COR-L47 (cell line): ENCODE data around the gene PHF19.
A peak's percentile ranks its signal among the peaks of the same experiment; 100 is the strongest.

Experiments
- DNase-seq: peaks from one replicate; lab custom pipeline; 2025; lab: John Stamatoyannopoulos, UW

PHF19 gene

GRCh38 chr9:120891884-120892747 lies 15.1 kb upstream of the PHF19 start:
- no peak for DNase-seq

DNA sequence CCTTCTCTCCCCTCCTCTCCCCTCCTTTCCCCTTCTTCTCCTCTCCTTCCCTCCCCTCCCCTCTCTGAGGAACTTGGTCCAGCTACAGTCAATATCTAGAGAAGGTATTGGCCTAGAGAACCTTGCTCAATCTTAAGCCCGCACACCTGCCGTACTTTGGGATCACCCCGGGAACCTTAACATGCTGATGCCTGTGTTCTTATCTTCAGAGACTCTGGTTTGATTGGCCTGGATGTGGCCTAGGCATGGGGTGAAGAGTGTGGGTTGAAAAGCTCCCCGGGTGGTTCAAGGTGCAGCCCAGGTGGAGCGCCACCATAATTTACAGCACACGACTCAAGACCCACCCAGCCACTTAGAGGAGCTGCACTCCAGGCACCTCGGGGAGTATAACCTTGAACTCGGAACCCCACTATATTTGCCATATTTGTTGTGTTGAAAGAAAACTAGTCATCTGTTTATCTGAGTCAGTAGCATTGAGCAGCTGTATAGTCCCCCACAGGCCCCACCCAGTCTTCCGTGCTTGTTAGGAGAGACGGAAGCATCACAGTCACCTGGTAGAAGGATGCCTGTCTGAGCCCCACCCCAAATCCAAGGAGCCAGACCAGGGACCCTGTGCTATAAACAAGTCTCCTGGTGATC lies 14.4 kb upstream of the PHF19 start:
- no peak for DNase-seq

DNA sequence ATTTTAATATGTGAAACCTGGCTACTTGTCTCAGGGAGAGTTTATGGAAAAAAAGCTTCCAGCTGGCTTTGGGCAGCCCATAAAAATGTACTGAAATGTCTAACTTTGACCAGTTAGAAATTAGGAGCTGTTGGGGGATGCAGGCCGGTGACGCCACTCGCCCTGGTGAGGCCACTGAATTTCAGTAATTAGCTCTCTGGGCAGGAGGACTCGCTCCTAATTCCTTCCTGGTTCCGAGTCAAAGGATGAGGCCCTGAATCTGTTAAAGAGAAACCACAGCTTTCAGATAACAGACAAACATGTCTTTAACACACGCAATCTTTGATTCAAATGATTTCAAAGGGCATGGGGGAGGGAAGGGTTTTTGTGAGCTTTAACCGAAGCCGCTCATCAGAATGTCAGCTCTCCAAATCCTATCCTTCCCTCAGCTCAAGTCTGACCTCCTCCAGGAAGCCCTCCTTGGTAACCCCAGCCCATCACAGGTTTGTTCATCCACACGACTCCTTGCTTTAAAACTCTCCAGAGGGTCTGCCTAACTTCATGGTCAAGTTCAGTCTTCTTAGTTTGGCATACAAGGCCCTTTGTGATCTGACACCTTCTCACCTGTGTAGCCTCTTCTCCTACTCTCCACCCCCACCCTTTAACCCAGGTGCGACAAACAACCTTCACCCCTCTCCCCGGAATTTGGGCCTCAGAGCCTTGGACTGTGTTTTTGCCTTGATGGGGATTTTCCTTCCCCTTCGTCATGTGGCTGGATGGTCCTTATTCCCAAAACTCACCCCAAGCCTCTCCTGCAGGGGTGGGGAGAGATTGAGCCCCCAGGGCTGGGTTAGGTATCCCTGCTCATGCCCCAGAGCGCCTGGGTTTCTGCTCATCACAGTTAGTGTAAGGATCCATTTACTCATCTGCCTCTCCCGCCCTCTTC lies 13.6 kb upstream of the PHF19 start:
- no peak for DNase-seq

DNA sequence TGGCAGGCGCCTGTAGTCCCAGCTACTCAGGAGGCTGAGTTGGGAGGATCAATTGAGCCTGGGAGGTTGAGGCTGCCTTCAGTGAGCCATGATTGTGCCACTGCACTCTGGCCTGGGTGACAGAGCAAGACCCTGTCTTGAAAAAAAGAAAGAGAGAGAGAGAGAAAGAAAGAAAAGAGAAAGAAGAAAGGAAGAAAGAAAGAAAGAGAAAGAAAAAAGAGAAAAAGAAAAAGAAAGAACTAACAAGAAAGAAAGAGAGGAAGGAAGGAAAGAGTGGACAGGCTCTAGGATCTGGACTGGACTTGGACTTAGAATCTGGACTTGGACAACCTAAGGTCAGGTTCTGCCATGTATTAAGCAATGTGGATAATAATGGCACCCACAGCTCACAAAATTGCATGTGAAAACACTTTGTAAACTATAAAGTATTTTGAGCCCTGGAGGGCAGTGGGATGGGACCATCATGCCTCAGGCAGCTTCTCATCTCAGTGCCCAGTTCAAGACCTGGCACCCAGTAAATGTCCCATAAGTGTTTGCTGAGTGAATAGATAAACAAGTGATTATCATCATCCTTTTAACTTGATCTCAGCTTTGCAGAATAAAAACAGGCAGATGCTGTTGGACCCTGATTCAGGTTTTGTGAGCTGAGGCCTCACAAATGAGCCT lies 12.8 kb upstream of the PHF19 start:
- no peak for DNase-seq

GRCh38 chr9:120888626-120889025 lies 11.6 kb upstream of the PHF19 start:
- DNase-seq: no peak

- no peak for DNase-seq
These were observed 9.5 kb upstream of the PHF19 start for GRCh38 chr9:120886490-120886967.

DNA sequence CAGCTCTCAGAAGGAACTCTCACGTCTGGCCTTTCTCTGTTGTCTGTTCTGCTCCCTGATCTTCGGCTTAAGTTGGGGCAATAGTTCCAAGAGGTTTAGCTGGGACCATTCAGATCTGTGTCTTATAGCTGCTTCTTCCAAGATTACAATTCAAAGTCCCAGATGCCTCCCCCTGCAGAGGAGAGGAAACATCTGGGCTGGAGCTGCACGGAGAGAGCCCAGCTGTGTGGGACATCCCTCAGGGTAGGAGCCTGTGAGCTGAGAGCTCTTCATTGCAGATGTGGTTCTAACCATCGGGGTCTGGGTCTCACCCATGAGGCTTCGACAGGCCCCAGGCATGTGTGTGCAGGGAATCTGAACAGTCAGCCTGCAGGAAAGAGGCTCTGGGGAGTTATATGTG lies 9.0 kb upstream of the PHF19 start:
- DNase-seq: no peak

GRCh38 chr9:120885457-120885856 lies 8.5 kb upstream of the PHF19 start:
- no peak for DNase-seq

DNA sequence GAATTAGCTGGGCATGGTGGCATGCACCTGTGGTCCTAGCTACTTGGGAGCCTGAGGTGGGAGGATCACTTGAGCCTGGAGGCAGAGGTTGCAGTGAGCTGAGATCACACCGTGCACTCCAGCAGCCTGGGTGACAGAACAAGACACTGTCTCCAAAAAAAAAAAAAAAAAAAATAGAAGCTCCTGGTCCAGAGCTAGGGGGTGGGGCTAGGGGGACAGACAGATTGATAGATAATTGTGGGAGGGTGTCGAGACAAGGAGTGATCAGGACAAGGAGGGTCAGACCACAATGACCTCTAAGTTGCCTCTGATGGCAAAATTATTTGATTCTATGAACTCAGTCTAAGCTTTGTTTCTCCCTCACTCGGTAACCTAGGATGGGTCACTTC lies 6.6 kb upstream of the PHF19 start:
- no peak for DNase-seq

GRCh38 chr9:120882935-120883607 lies 6.1 kb upstream of the PHF19 start:
- DNase-seq: no peak

- no peak for DNase-seq
These were observed 2.5 kb upstream of the PHF19 start for GRCh38 chr9:120879446-120879845.

- DNase-seq: no peak
These were observed 1.5 kb upstream of the PHF19 start for GRCh38 chr9:120878188-120879130.

DNA sequence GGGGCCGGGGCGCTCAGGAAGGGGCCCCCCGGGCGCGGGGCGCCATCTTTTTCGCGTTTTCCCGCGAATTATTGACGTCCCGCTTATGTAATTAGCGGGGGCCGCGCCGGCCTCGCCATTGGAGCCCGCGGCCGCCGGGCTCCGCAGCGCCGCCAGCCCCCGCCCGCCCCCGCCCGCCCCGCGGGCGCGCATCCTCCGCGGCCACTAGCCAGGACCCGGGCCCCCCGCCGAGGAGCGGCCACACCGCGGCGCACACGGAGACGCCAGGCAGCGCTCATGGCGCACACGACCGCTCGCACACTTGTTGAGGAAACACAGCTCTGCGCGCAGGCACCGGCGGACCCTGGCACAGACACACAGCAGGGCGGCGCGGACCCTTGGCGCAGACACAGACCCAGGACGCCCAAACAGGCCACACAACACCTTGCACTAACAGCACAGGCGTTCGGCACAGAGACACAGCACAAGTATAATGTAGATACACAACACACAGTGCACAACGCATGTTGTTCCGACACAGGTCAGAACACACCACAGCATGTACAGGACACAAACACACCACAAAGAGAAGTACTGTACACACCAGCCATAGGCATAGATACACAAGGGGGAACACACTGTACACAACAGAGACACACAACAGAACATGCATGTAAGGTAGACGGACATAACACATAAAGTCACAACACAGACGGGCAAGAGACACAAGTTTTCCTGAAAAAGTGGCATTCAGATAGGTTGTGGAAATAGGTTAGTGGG lies 467 bp upstream of the PHF19 start:
- peak; percentile 91 for DNase-seq

DNA sequence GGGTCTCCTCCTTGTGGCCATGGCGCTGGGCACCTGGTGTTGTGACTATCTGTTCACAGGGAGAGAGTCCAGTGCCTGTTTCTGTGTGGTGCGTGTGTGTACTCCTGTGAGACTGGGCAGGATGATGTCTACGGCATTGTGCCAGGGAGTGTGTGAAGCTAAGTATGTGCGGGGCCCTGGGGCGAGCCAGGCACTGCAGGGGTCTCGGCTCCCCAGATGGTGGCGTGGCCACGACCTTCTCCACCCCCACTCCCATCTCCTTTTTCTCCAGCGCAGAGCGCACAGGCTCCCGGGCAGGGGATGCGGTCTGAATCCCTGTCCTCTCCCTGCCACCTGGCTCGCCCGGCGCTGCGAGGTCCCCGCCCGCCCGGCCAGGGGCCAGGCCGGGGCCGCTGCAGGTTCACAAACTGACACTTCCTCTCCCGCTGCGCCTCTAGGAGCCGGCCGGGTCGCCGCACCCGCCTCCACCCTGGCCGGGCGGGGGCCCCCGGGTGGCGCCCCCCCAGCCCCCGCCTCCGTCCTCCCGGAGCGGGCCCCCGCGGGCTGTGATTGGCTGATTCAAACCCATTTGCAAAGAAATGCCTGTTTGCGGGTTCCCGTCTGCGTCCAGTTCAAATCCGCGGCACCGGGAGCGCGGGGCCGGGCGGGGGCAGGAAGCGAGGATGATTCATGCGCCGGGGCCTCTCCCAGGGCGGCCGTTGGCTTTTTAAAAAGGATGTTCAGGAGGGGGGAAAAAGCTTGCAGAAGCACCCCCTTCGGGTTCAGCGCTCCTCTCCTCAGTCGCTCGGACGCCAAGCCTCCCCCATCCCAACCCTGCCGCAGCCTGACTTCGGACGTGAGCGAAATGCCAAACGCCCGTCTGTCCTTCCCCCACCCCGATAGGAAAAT lies 790 bp downstream of the PHF19 start:
- DNase-seq: peak; percentile 92

GRCh38 chr9:120875643-120875953 lies 1.4 kb downstream of the PHF19 start:
- no peak for DNase-seq

DNA sequence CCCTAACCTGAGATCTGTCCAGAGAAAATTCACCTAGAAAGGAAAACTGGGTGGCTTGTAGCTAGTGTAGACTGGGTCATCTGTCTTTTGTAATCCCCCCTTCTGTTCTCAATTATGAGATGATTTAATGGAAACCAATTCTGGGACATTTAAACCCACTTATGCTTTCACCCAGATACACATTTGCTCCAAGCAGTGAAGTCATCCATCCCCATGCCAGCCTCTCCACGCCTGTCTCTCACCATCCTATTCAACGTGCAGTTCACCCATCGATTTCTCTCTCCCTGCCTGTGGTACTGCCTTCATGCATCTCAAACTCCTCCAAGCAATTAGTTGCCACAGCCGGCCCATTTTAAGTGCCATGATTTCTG lies 1.8 kb downstream of the PHF19 start:
- no peak for DNase-seq

DNA sequence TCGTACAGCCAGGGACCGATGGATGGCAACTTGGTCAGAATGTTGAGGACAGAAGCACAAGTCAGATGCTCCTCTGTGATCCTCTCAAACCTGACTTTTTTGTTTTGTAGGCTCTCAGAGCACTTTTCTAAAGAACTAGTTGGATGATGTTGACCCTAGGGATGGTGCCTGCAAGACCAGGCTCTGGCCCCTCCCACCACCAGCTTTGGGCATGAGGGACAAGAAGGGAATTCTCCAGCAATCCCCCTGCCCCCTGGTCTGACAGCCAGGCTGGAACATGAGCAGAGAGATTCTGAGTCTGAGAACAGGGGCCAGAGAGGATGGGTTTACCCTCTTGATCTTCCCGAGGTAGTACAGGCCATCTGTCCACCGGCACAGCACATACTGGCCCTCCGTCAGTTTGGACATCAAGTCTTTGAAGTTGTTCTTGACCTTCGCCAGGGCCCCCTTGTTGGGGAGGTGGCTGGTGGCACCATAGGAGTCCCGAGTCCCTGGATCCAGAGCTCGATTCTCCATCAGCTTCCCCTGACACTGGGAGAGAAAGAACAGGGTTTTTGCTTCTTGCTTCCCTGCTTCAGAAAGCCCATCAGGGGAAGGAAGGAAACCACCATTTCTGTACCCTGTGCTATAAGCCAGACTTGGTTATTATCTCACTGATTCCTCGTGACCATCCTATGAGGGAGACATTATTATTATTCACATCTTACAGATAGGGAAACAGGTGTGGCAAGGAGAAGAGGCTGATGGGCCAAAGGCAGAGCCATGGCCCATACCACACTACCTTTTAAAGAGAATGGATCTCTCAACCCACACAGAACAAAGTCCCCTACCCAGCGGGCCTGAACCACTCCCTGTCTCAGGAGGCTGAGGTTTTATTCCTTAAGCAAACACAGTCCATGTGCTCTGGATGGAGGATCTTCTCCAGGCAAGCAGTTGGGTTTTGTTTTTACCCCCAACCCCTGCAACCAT lies 2.5 kb downstream of the PHF19 start:
- DNase-seq: no peak
